ENCODE results near the gene GPR162. TPM values are rescaled to one million over a fixed set of nuclear protein-coding genes. Genes with fewer than 3 reads are reported as not detected.
A peak's percentile ranks its signal among the peaks of the same experiment; 100 is the strongest.

The GPR162 gene
- total and polyA plus RNA-seq, 4 experiments from 2014 or later = 0.32 TPM; not detected in 3

GRCh38 chr12:6837370-6838060 lies 15.9 kb downstream of the GPR162 start:
- Histone ChIP-seq H3K36me3 (ENCODE audit: insufficient read depth, low read length) (no peaks in the 10 kb centered on the region), H3K27ac (ENCODE audit: low read depth, low read length) (no peak overlapping the region), H3K9me3 (ENCODE audit: control insufficient read depth in 1 of 2, low read length in 2 of 2) (no peaks in the 10 kb centered on the region), H3K27me3 (ENCODE audit: insufficient read depth, low read length) (no peaks in the 10 kb centered on the region), H3K4me1 (ENCODE audit: insufficient read depth, low read length) (peaks cover 7% of the 10 kb centered on the region), H3K4me3 (ENCODE audit: low read length in 2 of 2) (no peak overlapping the region)
- peak in 1 of 5 donors; percentile 34 for DNase-seq
- ChIA-PET POLR2A (ENCODE audit: partially characterized antibody) (interaction anchor here (1.7 to 2.0 kb wide), 2 partner anchors 14 to 53 kb away, joined by 3 to 9 read pairs; partner anchors contain the start of genes CDCA3 and USP5), CTCF (ENCODE audit: partially characterized antibody) (interaction anchor here (0.9 to 18.9 kb wide), 6 partner anchors 9 to 222 kb away, joined by 4 to 303 read pairs (median 46); partner anchors contain the start of genes CD4, CDCA3, GPR162 and LAG3)
- no peak overlapping the region for H3K27ac Mint-ChIP-seq
- intact Hi-C loops (cut with micrococcal nuclease) = no loop called here
- H3K4me1 Mint-ChIP-seq = peaks cover 0 to 5% (median 2%) of the 10 kb centered on the region in 4 donors
- peaks cover 0 to 1% of the 10 kb centered on the region in 2 donors for H3K27me3 Mint-ChIP-seq
- H3K36me3 Mint-ChIP-seq = no peaks in the 10 kb centered on the region
- no peak overlapping the region for H3K4me3 Mint-ChIP-seq
- H3K9me3 Mint-ChIP-seq = no peaks in the 10 kb centered on the region

GRCh38 chr12:6838854-6839253 lies 17.2 kb downstream of the GPR162 start:
- Histone ChIP-seq H3K4me3 (ENCODE audit: low read length in 2 of 2) (no peak overlapping the region), H3K36me3 (ENCODE audit: insufficient read depth, low read length) (no peaks in the 10 kb centered on the region), H3K4me1 (ENCODE audit: insufficient read depth, low read length) (peaks cover 7% of the 10 kb centered on the region), H3K9me3 (ENCODE audit: control insufficient read depth in 1 of 2, low read length in 2 of 2) (no peaks in the 10 kb centered on the region), H3K27me3 (ENCODE audit: insufficient read depth, low read length) (no peaks in the 10 kb centered on the region), H3K27ac (ENCODE audit: low read depth, low read length) (no peak overlapping the region)
- DNase-seq = peak in 1 of 5 donors; percentile 31
- no peak overlapping the region for H3K27ac Mint-ChIP-seq
- POLR2A ChIA-PET (ENCODE audit: partially characterized antibody) = interaction anchor here (1.4 to 2.4 kb wide), 2 partner anchors 10 to 28 kb away, joined by 3 to 10 read pairs; partner anchors contain the start of genes P3H3 and TPI1
- intact Hi-C loops (cut with micrococcal nuclease) = no loop called here
- no peak overlapping the region for H3K4me3 Mint-ChIP-seq
- H3K4me1 Mint-ChIP-seq = peaks cover 0 to 5% (median 2%) of the 10 kb centered on the region in 4 donors
- H3K27me3 Mint-ChIP-seq = peaks cover 0 to 1% of the 10 kb centered on the region in 2 donors
- no peaks in the 10 kb centered on the region for H3K9me3 Mint-ChIP-seq
- CTCF ChIA-PET (ENCODE audit: partially characterized antibody) = interaction anchor here (0.8 to 2.9 kb wide), 6 partner anchors 9 to 243 kb away, joined by 3 to 11 read pairs (median 4); partner anchors contain the start of genes CDCA3 and MLF2
- no peaks in the 10 kb centered on the region for H3K36me3 Mint-ChIP-seq

- H3K4me3 Mint-ChIP-seq = no peak overlapping the region
These were observed 18.0 kb downstream of the GPR162 start for GRCh38 chr12:6839482-6840201.

GRCh38 chr12:6840330-6840729 lies 18.7 kb downstream of the GPR162 start:
- Mint-ChIP-seq H3K36me3 (no peaks in the 10 kb centered on the region), H3K27me3 (no peaks in the 10 kb centered on the region), H3K9me3 (no peaks in the 10 kb centered on the region), H3K4me3 (no peak overlapping the region), H3K27ac (no peak overlapping the region), H3K4me1 (peaks cover 0 to 4% (median 2%) of the 10 kb centered on the region in 4 donors)
- CTCF ChIA-PET (ENCODE audit: partially characterized antibody) = interaction anchor here (1.5 to 4.4 kb wide), 3 partner anchors 15 to 88 kb away, joined by 3 to 12 read pairs (median 11); partner anchors contain the start of gene MLF2
- Histone ChIP-seq H3K9me3 (ENCODE audit: control insufficient read depth in 1 of 2, low read length in 2 of 2) (no peaks in the 10 kb centered on the region), H3K4me3 (ENCODE audit: low read length in 2 of 2) (no peak overlapping the region), H3K36me3 (ENCODE audit: insufficient read depth, low read length) (no peaks in the 10 kb centered on the region), H3K27ac (ENCODE audit: low read depth, low read length) (no peak overlapping the region), H3K27me3 (ENCODE audit: insufficient read depth, low read length) (no peaks in the 10 kb centered on the region), H3K4me1 (ENCODE audit: insufficient read depth, low read length) (peaks cover 7% of the 10 kb centered on the region)
- intact Hi-C loops (cut with micrococcal nuclease) = no loop called here
- peak in 1 of 5 donors; percentile 9 for DNase-seq
- POLR2A ChIA-PET (ENCODE audit: partially characterized antibody) = interaction anchor here (1.4 to 2.4 kb wide), 2 partner anchors 11 to 27 kb away, joined by 3 to 10 read pairs; partner anchors contain the start of genes P3H3 and TPI1

More at GRCh38 chr12:6839482-6840201, 18.0 kb downstream of the GPR162 start:
- H3K27ac ChIP-seq (ENCODE audit: low read depth, low read length) = no peak overlapping the region
- intact Hi-C loops (cut with micrococcal nuclease) = no loop called here
- H3K9me3 ChIP-seq (ENCODE audit: control insufficient read depth in 1 of 2, low read length in 2 of 2) = no peaks in the 10 kb centered on the region
- DNase-seq = peak in 1 of 5 donors; percentile 9
- no peak overlapping the region for H3K27ac Mint-ChIP-seq
- no peaks in the 10 kb centered on the region for H3K36me3 ChIP-seq (ENCODE audit: insufficient read depth, low read length)
- no peak overlapping the region for H3K4me3 ChIP-seq (ENCODE audit: low read length in 2 of 2)
- peaks cover 0 to 5% (median 2%) of the 10 kb centered on the region in 4 donors for H3K4me1 Mint-ChIP-seq
- no peaks in the 10 kb centered on the region for H3K27me3 ChIP-seq (ENCODE audit: insufficient read depth, low read length)
- CTCF ChIA-PET (ENCODE audit: partially characterized antibody) = interaction anchor here (0.8 to 4.4 kb wide), 7 partner anchors 10 to 243 kb away, joined by 3 to 12 read pairs (median 6); partner anchors contain the start of genes CDCA3 and MLF2
- POLR2A ChIA-PET (ENCODE audit: partially characterized antibody) = interaction anchor here (0.6 to 2.4 kb wide), 3 partner anchors 11 to 28 kb away, joined by 3 to 10 read pairs (median 3); partner anchors contain the start of genes P3H3 and TPI1
- no peaks in the 10 kb centered on the region for H3K9me3 Mint-ChIP-seq
- H3K4me1 ChIP-seq (ENCODE audit: insufficient read depth, low read length) = peaks cover 7% of the 10 kb centered on the region
- H3K36me3 Mint-ChIP-seq = no peaks in the 10 kb centered on the region
- H3K27me3 Mint-ChIP-seq = no peaks in the 10 kb centered on the region

- Histone ChIP-seq H3K4me1 (ENCODE audit: insufficient read depth, low read length) (peaks cover 3% of the 10 kb centered on the region), H3K36me3 (ENCODE audit: insufficient read depth, low read length) (no peaks in the 10 kb centered on the region), H3K9me3 (ENCODE audit: control insufficient read depth in 1 of 2, low read length in 2 of 2) (no peaks in the 10 kb centered on the region), H3K27ac (ENCODE audit: low read depth, low read length) (no peak within 1 kb of the TSS), H3K27me3 (ENCODE audit: insufficient read depth, low read length) (no peaks in the 10 kb centered on the region), H3K4me3 (ENCODE audit: low read length in 2 of 2) (no peak within 1 kb of the TSS)
- Mint-ChIP-seq H3K4me1 (no peaks in the 10 kb centered on the region), H3K4me3 (no peak within 1 kb of the TSS), H3K27ac (no peak within 1 kb of the TSS), H3K36me3 (no peaks in the 10 kb centered on the region), H3K27me3 (no peaks in the 10 kb centered on the region), H3K9me3 (no peaks in the 10 kb centered on the region)
- CTCF ChIA-PET (ENCODE audit: partially characterized antibody) = interaction anchor here (2.9 to 4.4 kb wide), 2 partner anchors 16 to 88 kb away, joined by 11 to 12 read pairs; partner anchors contain the start of gene MLF2
- DNase-seq = peak in 1 of 5 donors; percentile 10
- POLR2A ChIA-PET (ENCODE audit: partially characterized antibody) = interaction anchor here (1.5 to 2.4 kb wide), 2 partner anchors 10 to 12 kb away, joined by 4 to 10 read pairs; partner anchors contain the start of genes CDCA3 and P3H3
- intact Hi-C loops (cut with micrococcal nuclease) = no loop called here
These were observed 19.3 kb downstream of the GPR162 start, which contains the start of gene GNB3 for GRCh38 chr12:6840761-6841515. Gene GNB3 (plus strand): TSS chr12:6840925. CDS start chr12:6841288, 363 bp downstream.

GRCh38 chr12:6842075-6842474 lies 20.5 kb downstream of the GPR162 start:
- no peaks in the 10 kb centered on the region for H3K4me1 ChIP-seq (ENCODE audit: insufficient read depth, low read length)
- POLR2A ChIA-PET (ENCODE audit: partially characterized antibody) = interaction anchor here (1.5 kb wide), 1 partner anchor 9 kb away, joined by 4 read pairs; the partner anchor contains the start of gene CDCA3
- no peak overlapping the region for H3K27ac Mint-ChIP-seq

More at GRCh38 chr12:6842075-6842474, 20.5 kb downstream of the GPR162 start:
- H3K27me3 ChIP-seq (ENCODE audit: insufficient read depth, low read length) = no peaks in the 10 kb centered on the region
- Mint-ChIP-seq H3K9me3 (no peaks in the 10 kb centered on the region), H3K36me3 (no peaks in the 10 kb centered on the region), H3K4me1 (no peaks in the 10 kb centered on the region), H3K27me3 (no peaks in the 10 kb centered on the region), H3K4me3 (no peak overlapping the region)
- CTCF ChIA-PET (ENCODE audit: partially characterized antibody) = interaction anchor here (0.7 to 4.4 kb wide), 6 partner anchors 8 to 267 kb away, joined by 3 to 12 read pairs (median 4); partner anchors contain the start of genes C1RL and USP5
- H3K9me3 ChIP-seq (ENCODE audit: control insufficient read depth in 1 of 2, low read length in 2 of 2) = no peaks in the 10 kb centered on the region
- no peak overlapping the region for H3K27ac ChIP-seq (ENCODE audit: low read depth, low read length)
- no peaks in the 10 kb centered on the region for H3K36me3 ChIP-seq (ENCODE audit: insufficient read depth, low read length)
- intact Hi-C loops (cut with micrococcal nuclease) = no loop called here
- no peak for DNase-seq
- H3K4me3 ChIP-seq (ENCODE audit: low read length in 2 of 2) = no peak overlapping the region

Data from CD4-positive, alpha-beta memory T cell (primary cell).